Measurements from ENCODE around the gene VPS13D.
"Not testable (repeated sequence)": the region's sequence is repeated elsewhere in the genome, so short reads cannot be mapped to it uniquely, and the experiment has no call there.

The VPS13D gene

GRCh38 chr1:12521096-12521495 lies 291.3 kb downstream of the VPS13D start:
- DNase-seq = no peak
- H3K4me1 ChIP-seq (ENCODE audit: control insufficient read depth, insufficient read depth, low read length, poor library complexity, severe bottlenecking) = no peaks in the 10 kb centered on the region

DNA sequence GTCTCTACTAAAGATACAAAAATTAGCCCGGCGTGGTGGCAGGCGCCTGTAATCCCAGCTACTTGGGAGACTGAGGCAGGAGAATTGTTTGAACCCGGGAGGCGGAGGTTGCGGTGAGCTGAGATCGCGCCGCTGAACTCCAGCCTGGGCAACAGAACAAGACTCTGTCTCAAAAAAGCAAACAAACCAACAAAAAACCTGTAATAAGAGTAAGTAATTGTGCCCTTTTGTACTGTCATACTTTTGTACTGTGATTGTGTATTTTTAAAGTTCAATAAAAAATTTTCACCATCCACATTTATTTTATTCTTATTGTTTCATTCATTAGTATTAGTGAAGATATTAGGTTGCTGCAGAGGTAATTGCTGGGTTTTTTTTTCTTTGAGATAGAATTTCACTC lies 292.9 kb downstream of the VPS13D start:
- H3K27ac ChIP-seq (ENCODE audit: insufficient read depth, low read length, poor library complexity, severe bottlenecking); DNase-seq; H3K4me1 ChIP-seq (ENCODE audit: control insufficient read depth, insufficient read depth, low read length, poor library complexity, severe bottlenecking); H3K4me3 ChIP-seq (ENCODE audit: insufficient read depth, low read depth, low read length, poor library complexity, severe bottlenecking); H3K27me3 ChIP-seq (replicated peaks; ENCODE audit: control insufficient read depth, insufficient read depth, low read length, poor library complexity, severe bottlenecking); H3K36me3 ChIP-seq (ENCODE audit: control insufficient read depth, insufficient read depth, low read length); H3K9me3 ChIP-seq (ENCODE audit: control insufficient read depth, low read length): not testable (repeated sequence)

More at GRCh38 chr1:12521096-12521495, 291.3 kb downstream of the VPS13D start:
- Histone ChIP-seq H3K36me3 (ENCODE audit: control insufficient read depth, insufficient read depth, low read length) (no peaks in the 10 kb centered on the region), H3K27ac (ENCODE audit: insufficient read depth, low read length, poor library complexity, severe bottlenecking) (no peak overlapping the region), H3K27me3 (replicated peaks; ENCODE audit: control insufficient read depth, insufficient read depth, low read length, poor library complexity, severe bottlenecking) (no peaks in the 10 kb centered on the region), H3K9me3 (ENCODE audit: control insufficient read depth, low read length) (no peaks in the 10 kb centered on the region), H3K4me3 (ENCODE audit: insufficient read depth, low read depth, low read length, poor library complexity, severe bottlenecking) (no peak overlapping the region)

GRCh38 chr1:12524266-12524665 lies 294.4 kb downstream of the VPS13D start:
- no peak overlapping the region for H3K4me3 ChIP-seq (ENCODE audit: insufficient read depth, low read depth, low read length, poor library complexity, severe bottlenecking)
- H3K4me1 ChIP-seq (ENCODE audit: control insufficient read depth, insufficient read depth, low read length, poor library complexity, severe bottlenecking) = no peaks in the 10 kb centered on the region
- H3K36me3 ChIP-seq (ENCODE audit: control insufficient read depth, insufficient read depth, low read length) = no peaks in the 10 kb centered on the region
- no peak overlapping the region for H3K27ac ChIP-seq (ENCODE audit: insufficient read depth, low read length, poor library complexity, severe bottlenecking)
- H3K27me3 ChIP-seq (replicated peaks; ENCODE audit: control insufficient read depth, insufficient read depth, low read length, poor library complexity, severe bottlenecking) = no peaks in the 10 kb centered on the region
- DNase-seq = no peak
- no peaks in the 10 kb centered on the region for H3K9me3 ChIP-seq (ENCODE audit: control insufficient read depth, low read length)

GRCh38 chr1:12525311-12526181 lies 295.7 kb downstream of the VPS13D start:
- Histone ChIP-seq H3K9me3 (ENCODE audit: control insufficient read depth, low read length) (no peaks in the 10 kb centered on the region), H3K4me1 (ENCODE audit: control insufficient read depth, insufficient read depth, low read length, poor library complexity, severe bottlenecking) (no peaks in the 10 kb centered on the region), H3K27me3 (replicated peaks; ENCODE audit: control insufficient read depth, insufficient read depth, low read length, poor library complexity, severe bottlenecking) (no peaks in the 10 kb centered on the region), H3K4me3 (ENCODE audit: insufficient read depth, low read depth, low read length, poor library complexity, severe bottlenecking) (no peak overlapping the region), H3K36me3 (ENCODE audit: control insufficient read depth, insufficient read depth, low read length) (no peaks in the 10 kb centered on the region), H3K27ac (ENCODE audit: insufficient read depth, low read length, poor library complexity, severe bottlenecking) (no peak overlapping the region)
- DNase-seq = no peak

DNA sequence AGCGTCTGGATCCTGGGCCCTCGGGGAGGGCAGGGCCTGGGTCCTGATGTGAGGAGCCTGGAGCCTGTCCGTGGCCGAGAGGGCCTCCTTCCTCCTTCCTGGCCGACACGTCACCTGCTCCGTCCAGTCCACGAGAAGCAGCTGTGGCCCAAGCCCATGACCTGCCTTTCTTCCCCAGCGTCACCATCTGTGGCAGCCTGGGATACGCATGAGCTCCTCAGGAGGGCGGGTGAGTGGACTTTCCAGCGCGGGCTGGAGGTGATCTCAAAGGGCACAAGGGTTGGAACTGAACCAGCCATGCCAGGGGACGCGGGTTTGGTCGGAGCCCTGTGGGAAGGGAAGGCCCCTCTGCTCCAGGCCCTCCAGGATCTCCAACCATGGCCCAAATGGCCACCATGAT lies 297.7 kb downstream of the VPS13D start:
- H3K36me3 ChIP-seq (ENCODE audit: control insufficient read depth, insufficient read depth, low read length) = no peaks in the 10 kb centered on the region
- H3K4me1 ChIP-seq (ENCODE audit: control insufficient read depth, insufficient read depth, low read length, poor library complexity, severe bottlenecking) = no peaks in the 10 kb centered on the region
- H3K27ac ChIP-seq (ENCODE audit: insufficient read depth, low read length, poor library complexity, severe bottlenecking) = no peak overlapping the region
- no peaks in the 10 kb centered on the region for H3K27me3 ChIP-seq (replicated peaks; ENCODE audit: control insufficient read depth, insufficient read depth, low read length, poor library complexity, severe bottlenecking)
- H3K4me3 ChIP-seq (ENCODE audit: insufficient read depth, low read depth, low read length, poor library complexity, severe bottlenecking) = no peak overlapping the region
- no peaks in the 10 kb centered on the region for H3K9me3 ChIP-seq (ENCODE audit: control insufficient read depth, low read length)
- no peak for DNase-seq

DNA sequence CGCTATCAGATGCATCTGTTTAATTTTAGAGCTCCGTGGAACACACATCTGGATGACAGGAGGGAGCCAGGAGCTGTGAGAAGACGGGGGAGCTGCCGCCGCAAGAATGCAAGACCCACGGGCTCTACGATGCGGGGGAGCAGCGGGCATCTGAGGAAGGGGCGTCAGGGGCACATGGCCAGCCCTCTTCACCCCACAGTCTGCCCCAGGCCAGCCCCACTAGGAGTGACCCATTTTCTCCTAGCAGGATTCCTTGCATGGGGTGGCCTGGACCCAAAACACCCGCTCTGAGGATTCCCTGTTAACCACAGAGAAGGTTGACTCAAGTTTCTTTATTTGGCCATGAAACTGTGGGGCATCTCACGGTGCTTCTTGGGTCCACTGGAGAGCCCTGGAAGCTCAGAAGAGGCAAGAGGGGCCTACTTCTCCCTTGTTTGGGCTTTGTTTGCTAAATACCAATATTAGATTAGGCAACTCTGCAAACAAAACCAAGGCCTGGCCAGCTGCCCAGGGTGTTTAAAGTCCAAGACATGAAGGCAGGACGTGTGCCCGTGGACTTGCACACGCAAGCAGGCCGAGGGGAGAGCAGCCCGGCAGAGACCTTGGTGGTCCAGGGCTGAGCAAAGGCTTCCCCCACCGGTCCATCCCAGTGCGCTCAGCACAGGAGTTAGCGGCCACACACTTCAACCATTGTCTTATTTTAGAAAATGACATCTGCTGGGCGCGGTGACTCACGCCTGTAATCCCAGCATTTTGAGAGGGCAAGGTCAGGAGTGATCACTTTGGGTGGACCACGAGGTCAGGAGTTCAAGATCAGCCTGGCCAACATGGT lies 298.4 kb downstream of the VPS13D start:
- Histone ChIP-seq H3K4me3 (ENCODE audit: insufficient read depth, low read depth, low read length, poor library complexity, severe bottlenecking) (no peak overlapping the region), H3K27ac (ENCODE audit: insufficient read depth, low read length, poor library complexity, severe bottlenecking) (no peak overlapping the region)

GRCh38 chr1:12529640-12530174 lies 299.9 kb downstream of the VPS13D start:
- no peak for DNase-seq
- Histone ChIP-seq H3K4me3 (ENCODE audit: insufficient read depth, low read depth, low read length, poor library complexity, severe bottlenecking) (no peak overlapping the region), H3K27me3 (replicated peaks; ENCODE audit: control insufficient read depth, insufficient read depth, low read length, poor library complexity, severe bottlenecking) (no peaks in the 10 kb centered on the region), H3K9me3 (ENCODE audit: control insufficient read depth, low read length) (no peaks in the 10 kb centered on the region), H3K27ac (ENCODE audit: insufficient read depth, low read length, poor library complexity, severe bottlenecking) (no peak overlapping the region), H3K36me3 (ENCODE audit: control insufficient read depth, insufficient read depth, low read length) (no peaks in the 10 kb centered on the region), H3K4me1 (ENCODE audit: control insufficient read depth, insufficient read depth, low read length, poor library complexity, severe bottlenecking) (no peaks in the 10 kb centered on the region)

More for the DNA sequence above, 298.4 kb downstream of the VPS13D start:
- Histone ChIP-seq H3K27me3 (replicated peaks; ENCODE audit: control insufficient read depth, insufficient read depth, low read length, poor library complexity, severe bottlenecking) (no peaks in the 10 kb centered on the region), H3K36me3 (ENCODE audit: control insufficient read depth, insufficient read depth, low read length) (no peaks in the 10 kb centered on the region), H3K9me3 (ENCODE audit: control insufficient read depth, low read length) (no peaks in the 10 kb centered on the region), H3K4me1 (ENCODE audit: control insufficient read depth, insufficient read depth, low read length, poor library complexity, severe bottlenecking) (no peaks in the 10 kb centered on the region)
- no peak for DNase-seq

GRCh38 chr1:12530462-12531178 lies 300.8 kb downstream of the VPS13D start:
- Histone ChIP-seq H3K4me3 (ENCODE audit: insufficient read depth, low read depth, low read length, poor library complexity, severe bottlenecking) (no peak overlapping the region), H3K27me3 (replicated peaks; ENCODE audit: control insufficient read depth, insufficient read depth, low read length, poor library complexity, severe bottlenecking) (no peaks in the 10 kb centered on the region), H3K4me1 (ENCODE audit: control insufficient read depth, insufficient read depth, low read length, poor library complexity, severe bottlenecking) (no peaks in the 10 kb centered on the region), H3K9me3 (ENCODE audit: control insufficient read depth, low read length) (no peaks in the 10 kb centered on the region), H3K36me3 (ENCODE audit: control insufficient read depth, insufficient read depth, low read length) (no peaks in the 10 kb centered on the region), H3K27ac (ENCODE audit: insufficient read depth, low read length, poor library complexity, severe bottlenecking) (no peak overlapping the region)
- no peak for DNase-seq

- H3K9me3 ChIP-seq (ENCODE audit: control insufficient read depth, low read length) = no peaks in the 10 kb centered on the region
- no peaks in the 10 kb centered on the region for H3K4me1 ChIP-seq (ENCODE audit: control insufficient read depth, insufficient read depth, low read length, poor library complexity, severe bottlenecking)
- no peak for DNase-seq
- no peaks in the 10 kb centered on the region for H3K36me3 ChIP-seq (ENCODE audit: control insufficient read depth, insufficient read depth, low read length)
- no peak overlapping the region for H3K27ac ChIP-seq (ENCODE audit: insufficient read depth, low read length, poor library complexity, severe bottlenecking)
- no peak overlapping the region for H3K4me3 ChIP-seq (ENCODE audit: insufficient read depth, low read depth, low read length, poor library complexity, severe bottlenecking)
- no peaks in the 10 kb centered on the region for H3K27me3 ChIP-seq (replicated peaks; ENCODE audit: control insufficient read depth, insufficient read depth, low read length, poor library complexity, severe bottlenecking)
Observed at GRCh38 chr1:12531179-12531499, 301.3 kb downstream of the VPS13D start.

Measured in effector memory CD4-positive, alpha-beta T cell (primary cell).